Fibroblast of skin of back (primary cell): Measurements from ENCODE around the gene LRCH3.
"Not testable (repeated sequence)": the region's sequence is repeated elsewhere in the genome, so short reads cannot be mapped to it uniquely, and the experiment has no call there.

ENCODE experiments used
- DNase-seq: peaks from one replicate; pipeline ENCODE4 v3.0.0-alpha.2; 2013

The LRCH3 gene

GRCh38 chr3:197887430-197888053 is 96.5 kb downstream of the LRCH3 start:
- DNase-seq, result not testable (repeated sequence)

GRCh38 chr3:197888511-197888910 is 97.5 kb downstream of the LRCH3 start:
- DNase-seq, result no peak

- DNase-seq, result no peak
Observed at GRCh38 chr3:197889204-197889930, 98.3 kb downstream of the LRCH3 start.

- DNase-seq, result no peak
Observed at GRCh38 chr3:197890693-197891092, 99.6 kb downstream of the LRCH3 start.

- DNase-seq, result no peak
Observed at GRCh38 chr3:197892162-197892561, 101.1 kb downstream of the LRCH3 start.

- DNase-seq, result no peak
Observed at GRCh38 chr3:197896421-197896820, 105.4 kb downstream of the LRCH3 start.

GRCh38 chr3:197899833-197900478 is 108.9 kb downstream of the LRCH3 start:
- DNase-seq, result no peak

- no peak for DNase-seq
Observed at GRCh38 chr3:197901626-197902025, 110.6 kb downstream of the LRCH3 start.

GRCh38 chr3:197906023-197906849 is 115.2 kb downstream of the LRCH3 start:
- DNase-seq, result peak; percentile 92

GRCh38 chr3:197906850-197907187 is 115.8 kb downstream of the LRCH3 start:
- DNase-seq, result no peak

GRCh38 chr3:197907196-197907595 is 116.1 kb downstream of the LRCH3 start:
- peak; percentile 13 for DNase-seq

GRCh38 chr3:197908550-197908949 is 117.5 kb downstream of the LRCH3 start:
- peak; percentile 63 for DNase-seq

GRCh38 chr3:197908957-197909701 is 118.1 kb downstream of the LRCH3 start:
- no peak for DNase-seq

- DNase-seq, result no peak
Observed at GRCh38 chr3:197912741-197913476, 121.9 kb downstream of the LRCH3 start.

- no peak for DNase-seq
Observed at GRCh38 chr3:197913641-197914380, 122.8 kb downstream of the LRCH3 start.

- not testable (repeated sequence) for DNase-seq
Observed at GRCh38 chr3:197921429-197922275, 130.6 kb downstream of the LRCH3 start.

- no peak for DNase-seq
Observed at GRCh38 chr3:197926418-197926817, 135.4 kb downstream of the LRCH3 start.

- not testable (repeated sequence) for DNase-seq
Observed at GRCh38 chr3:197927578-197927977, 136.5 kb downstream of the LRCH3 start.

- no peak for DNase-seq
Observed at GRCh38 chr3:197936819-197937384, 145.8 kb downstream of the LRCH3 start.
